Left cardiac atrium (tissue), 4 donors: ENCODE results near the gene TERC. TPM values are rescaled to one million over a fixed set of nuclear protein-coding genes. Genes with fewer than 3 reads are reported as not detected.

Experiments used
- ATAC-seq, 2 donors: fragments of 200-7000 bp; cut with Tn5 transposase; one replicate each; pipeline ENCODE4 v1.9.1; 2020; ENCODE audit warnings: mild to moderate bottlenecking in 2 of 2, moderate library complexity in 2 of 2
- DNase-seq: peaks from one replicate; pipeline ENCODE4 v3.0.0-alpha.2; 2020
- intact Hi-C, 2 donors: fragments of 100-400 bp; cut with DNase I; formaldehyde crosslinking; loops; one replicate each; pipeline versions ENCODE4 v1.14.1 to v1.15.1; 2022 to 2023
- long read RNA-seq: library from polyadenylated mRNA; unstranded; transcript quantifications from one replicate; pipeline ENCODE4 v2.0.0, GENCODE V29; 2021
- total RNA-seq, 2 donors: library from RNA; stranded (reverse); fragmentation: NEBNext Ultra II Directional; extraction: Animal tissue kit (Norgen Biotek cat#: 25700); gene quantifications; one replicate each; pipeline ENCODE4 v1.2.1, GENCODE V29; 2021
- donor health status: DM: no; HTN: yes; CAD: no.
- donor health status: DM: no; HTN: yes; CAD: no; lungs with severe emphysema.
- donor health status: DM: yes; HTN: yes; CAD: no.
- donor health status: Dilated cardiomyopathy.

TERC gene
- total RNA-seq = 1 to 10 TPM; 1.7 to 7.2 TPM
- long read RNA-seq = 0 reads

GRCh38 chr3:169764882-169765612, at the start of gene TERC:
Gene TERC, minus strand, starts transcription at chr3:169765060.
- DNase-seq = peak; percentile 94
- intact Hi-C loops = loop anchor here in 1 of 2 donors (5.0 kb wide), 1 partner anchor 202 kb away; the partner anchor contains the start of gene SEC62

DNA sequence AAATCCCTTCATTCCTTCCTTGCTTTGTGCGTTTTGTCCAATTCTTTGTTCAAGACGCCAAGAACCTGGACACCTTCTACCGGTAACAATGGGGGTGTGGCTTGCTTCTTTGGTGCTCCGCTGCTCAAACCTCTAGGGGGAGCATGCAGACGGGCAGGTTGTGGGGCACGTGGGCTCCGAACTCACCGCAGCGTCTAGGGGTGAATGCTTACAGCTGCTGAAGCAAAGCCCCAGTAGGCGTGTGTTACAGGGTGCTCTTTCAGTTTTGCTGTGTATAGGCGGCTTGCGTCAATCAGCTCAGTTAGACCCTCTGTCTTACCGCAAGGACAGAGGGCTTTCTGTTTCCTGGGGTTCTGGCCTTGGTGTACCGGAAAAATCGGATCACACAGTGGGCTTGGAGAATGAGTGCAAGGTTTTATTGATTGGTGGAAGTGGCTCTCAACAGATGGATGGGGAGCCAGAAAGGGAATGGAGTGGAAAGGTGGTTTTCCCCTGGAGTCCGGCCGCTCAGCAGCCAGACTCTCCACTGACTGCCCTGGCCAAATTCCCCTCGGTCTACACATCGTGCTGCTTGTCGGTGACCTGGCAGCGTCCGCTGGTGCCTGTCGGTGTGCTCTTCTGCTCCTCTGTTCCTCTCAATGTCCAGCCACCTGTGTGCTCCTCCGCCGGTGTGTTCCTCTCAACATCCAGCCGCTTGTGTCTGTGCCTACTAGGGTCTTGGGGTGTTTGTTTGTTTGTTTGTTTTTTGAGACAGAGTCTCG, 49.1 kb upstream of the TERC start:
- ATAC-seq = peak in 1 of 2 donors; percentile 5
- intact Hi-C loops = no loop called here
- no peak for DNase-seq

More at GRCh38 chr3:169764882-169765612, at the start of gene TERC:
- ATAC-seq = peak; percentile 96 to 97

DNA sequence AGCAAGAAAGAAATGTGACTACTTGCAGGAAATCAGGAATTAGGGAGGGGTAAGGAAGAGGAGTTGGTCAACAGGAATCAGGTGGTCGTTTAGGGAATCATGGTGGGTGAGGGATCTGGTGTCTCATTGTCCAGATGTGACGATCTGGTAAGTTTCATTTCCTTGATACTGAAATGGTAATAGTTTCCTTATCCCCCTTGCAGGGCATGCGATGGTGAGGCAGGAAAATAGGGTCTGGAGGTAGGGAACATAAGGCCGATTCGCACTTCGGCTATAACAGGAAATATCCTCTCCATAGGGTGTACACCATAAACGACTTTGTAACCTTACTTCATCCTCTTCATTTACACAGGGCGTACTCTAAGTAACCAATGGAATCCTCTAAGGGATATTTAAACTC, 48.4 kb upstream of the TERC start:
- ATAC-seq = no peak
- no peak for DNase-seq
- intact Hi-C loops = no loop called here

- DNase-seq (peak; percentile 88), ATAC-seq (peak; percentile 96 to 97)
- intact Hi-C loops = no loop called here
Observed at GRCh38 chr3:169812332-169813235, 47.7 kb upstream of the TERC start, which contains the start of the genes LRRC34 and LRRIQ4. Gene LRRC34, minus strand, starts transcription at chr3:169812904. Its CDS starts 356 bp downstream, at chr3:169812548. Gene LRRIQ4, plus strand, starts transcription at chr3:169812870. Its CDS starts 9,052 bp downstream, at chr3:169821922.

GRCh38 chr3:169811631-169812331, 46.9 kb upstream of the TERC start:
- no peak for DNase-seq
- intact Hi-C loops = no loop called here

GRCh38 chr3:169809230-169809795, 44.5 kb upstream of the TERC start:
- intact Hi-C loops = no loop called here

More at GRCh38 chr3:169811631-169812331, 46.9 kb upstream of the TERC start:
- ATAC-seq = peak; percentile 43 to 56

GRCh38 chr3:169804681-169805080, 39.8 kb upstream of the TERC start:
- ATAC-seq = no peak
- intact Hi-C loops = no loop called here
- DNase-seq = no peak

More at GRCh38 chr3:169809230-169809795, 44.5 kb upstream of the TERC start:
- no peak for DNase-seq
- ATAC-seq = no peak

DNA sequence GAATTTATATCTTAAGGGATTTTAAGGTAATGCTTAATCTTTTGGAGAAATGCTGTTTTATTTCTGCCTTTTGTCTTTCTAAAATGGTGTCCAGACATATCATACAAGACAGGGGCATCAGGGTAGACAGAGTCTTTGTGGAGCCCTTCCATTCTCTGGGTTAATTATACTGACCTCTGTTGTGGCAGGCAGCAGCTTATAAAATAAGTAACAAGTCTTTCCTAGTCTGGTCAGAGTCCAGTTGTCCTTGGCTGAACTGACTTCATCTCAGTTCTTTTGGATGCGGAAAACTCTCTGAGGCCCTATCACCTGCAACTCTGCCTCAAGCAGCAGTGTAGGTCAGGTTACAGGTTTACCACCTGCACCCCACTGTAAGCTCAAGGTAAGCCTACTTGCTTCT, 27.5 kb upstream of the TERC start:
- ATAC-seq (no peak), DNase-seq (no peak)
- intact Hi-C loops = no loop called here

GRCh38 chr3:169790687-169791429, 26.0 kb upstream of the TERC start:
- ATAC-seq (no peak), DNase-seq (no peak)
- intact Hi-C loops = no loop called here

DNA sequence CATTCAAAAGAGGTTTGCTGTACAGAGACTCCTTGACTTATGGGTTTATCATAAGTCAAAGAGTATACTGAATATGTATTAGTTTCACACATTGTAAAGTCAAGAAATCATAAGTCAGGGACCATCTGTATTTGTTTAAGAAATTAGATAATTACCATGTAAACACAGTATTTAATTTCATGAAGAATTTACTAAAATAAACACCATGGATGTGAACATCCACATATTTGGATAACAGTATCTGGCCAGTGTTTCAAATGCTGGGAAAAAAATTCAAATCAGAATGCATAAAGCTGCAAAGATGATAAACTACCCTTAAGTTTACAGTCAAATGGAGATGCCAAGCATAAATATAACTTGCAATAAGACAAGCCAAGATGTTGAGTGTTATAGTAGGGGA, 25.4 kb upstream of the TERC start:
- no peak for DNase-seq
- intact Hi-C loops = no loop called here
- ATAC-seq = no peak

GRCh38 chr3:169787791-169788190, 22.9 kb upstream of the TERC start:
- no peak for ATAC-seq
- intact Hi-C loops = loop anchor here in 1 of 2 donors (10.0 kb wide), 1 partner anchor 307 kb away; no protein-coding TSS in a partner anchor
- DNase-seq = no peak

GRCh38 chr3:169787120-169787519, 22.3 kb upstream of the TERC start:
- ATAC-seq (no peak), DNase-seq (no peak)
- intact Hi-C loops = loop anchor here in 1 of 2 donors (10.0 kb wide), 1 partner anchor 308 kb away; no protein-coding TSS in a partner anchor

GRCh38 chr3:169781209-169781855, 16.5 kb upstream of the TERC start:
- ATAC-seq (peak; percentile 30 to 59), DNase-seq (no peak)
- intact Hi-C loops = loop anchor here in 1 of 2 donors (10.0 kb wide), 1 partner anchor 313 kb away; no protein-coding TSS in a partner anchor

- ATAC-seq (no peak), DNase-seq (no peak)
- intact Hi-C loops = loop anchor here in 1 of 2 donors (10.0 kb wide), 1 partner anchor 314 kb away; no protein-coding TSS in a partner anchor
Observed at GRCh38 chr3:169780742-169781141, 15.9 kb upstream of the TERC start.

- no peak for DNase-seq
- intact Hi-C loops = no loop called here
- ATAC-seq = no peak
Observed at GRCh38 chr3:169777822-169778221, 13.0 kb upstream of the TERC start.

DNA sequence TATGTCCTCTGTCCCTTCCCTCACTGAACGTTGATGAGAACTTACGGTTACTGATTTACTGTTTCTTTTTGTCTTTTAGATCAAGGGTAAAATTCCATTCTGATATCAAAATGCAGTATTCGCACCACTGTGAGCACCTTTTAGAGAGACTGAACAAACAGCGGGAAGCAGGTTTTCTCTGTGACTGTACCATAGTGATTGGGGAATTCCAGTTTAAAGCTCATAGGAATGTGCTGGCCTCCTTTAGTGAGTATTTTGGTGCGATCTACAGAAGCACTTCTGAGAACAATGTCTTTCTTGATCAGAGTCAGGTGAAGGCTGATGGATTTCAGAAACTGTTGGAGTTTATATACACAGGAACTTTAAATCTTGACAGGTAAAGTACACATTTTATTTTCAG, 9.3 kb upstream of the TERC start:
- DNase-seq (no peak), ATAC-seq (no peak)
- intact Hi-C loops = no loop called here
